ENCODE data around the gene MORN5.
A peak's percentile ranks its signal among the peaks of the same experiment; 100 is the strongest.

Gene MORN5

DNA sequence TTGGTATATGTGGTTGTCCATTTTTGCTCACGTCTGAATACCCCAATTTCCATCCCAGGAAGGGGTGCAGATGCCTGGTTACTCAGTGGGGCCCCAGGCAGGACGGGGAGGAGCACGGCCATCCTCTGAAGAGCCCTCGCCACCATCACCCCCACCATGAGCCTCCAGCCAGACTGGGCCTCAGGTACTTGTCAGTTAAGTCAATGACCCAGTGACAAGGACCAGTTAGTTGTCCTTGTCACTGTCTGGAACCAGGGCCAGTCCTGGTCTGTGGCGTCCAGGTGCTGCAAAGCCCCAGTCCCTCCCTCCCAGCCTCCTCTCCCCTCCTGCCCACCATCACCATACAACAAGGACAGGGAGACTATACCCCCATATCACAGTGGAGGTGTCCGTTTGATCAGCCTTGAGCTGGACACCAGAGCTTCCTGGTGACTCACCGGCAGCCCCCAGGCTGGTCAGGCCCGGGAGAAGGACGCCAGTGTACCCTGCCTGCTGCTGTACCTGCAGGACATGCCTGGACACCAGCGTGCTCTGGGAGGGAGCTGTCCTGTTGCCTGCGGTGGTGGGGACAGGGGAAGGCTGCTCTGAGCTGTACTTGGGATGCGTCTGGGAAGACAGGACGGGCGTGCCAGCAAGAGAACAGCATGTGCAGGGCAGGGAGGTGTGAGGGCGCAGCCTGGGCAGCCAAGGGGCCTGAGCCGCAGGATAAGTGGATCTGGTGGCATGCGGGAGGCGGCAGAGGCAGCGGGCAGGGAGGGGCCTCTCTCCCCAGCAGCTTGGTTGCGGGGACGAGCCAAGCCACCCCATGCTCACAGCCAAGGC lies 34.0 kb upstream of the MORN5 start:
- no peak for DNase-seq

DNA sequence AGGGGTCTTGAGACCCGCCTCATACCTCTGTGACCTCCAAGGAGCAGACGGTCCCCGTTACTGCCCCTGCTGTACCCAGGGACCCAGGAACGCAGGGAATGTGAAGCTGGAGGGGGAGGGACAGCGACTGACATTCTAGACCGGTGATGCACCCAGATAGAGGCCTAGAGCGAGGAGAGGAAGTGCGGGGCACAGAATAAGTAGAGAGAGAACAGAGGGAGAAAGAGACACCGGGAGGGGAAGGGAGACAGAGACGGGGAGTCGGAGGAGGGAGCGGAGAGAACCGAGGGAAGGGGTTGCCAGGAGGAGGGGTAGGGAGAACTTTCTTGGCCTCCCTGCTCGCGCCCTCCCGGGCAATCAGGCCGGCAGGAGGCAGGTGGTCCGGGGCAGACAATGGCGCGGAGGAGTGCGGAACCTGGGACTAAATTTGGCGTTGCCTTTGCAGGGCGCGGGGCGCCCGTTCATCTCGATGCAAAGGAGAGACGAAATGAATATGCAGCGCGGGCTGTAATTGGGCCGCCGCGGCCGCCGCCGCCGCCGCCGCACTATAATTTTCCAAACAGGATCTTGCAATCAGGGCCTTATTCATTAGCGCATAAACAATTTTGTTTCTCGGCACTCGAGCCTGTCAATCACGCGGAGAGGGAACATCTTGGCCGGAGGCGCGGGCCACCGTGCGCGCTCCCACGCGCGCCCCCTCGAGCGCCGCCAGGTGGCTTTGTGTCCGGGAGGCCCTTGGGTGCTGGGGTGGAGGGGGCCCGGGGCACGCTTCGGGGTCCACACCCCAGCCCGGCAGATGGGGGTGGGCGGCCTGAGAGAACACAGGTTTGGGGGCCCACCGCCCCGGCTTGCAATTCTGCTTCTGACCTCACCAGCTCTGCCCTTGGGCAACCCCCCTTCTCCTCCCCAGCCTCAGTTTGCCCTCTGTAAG lies 33.1 kb upstream of the MORN5 start:
- peak; percentile 58 for DNase-seq

DNA sequence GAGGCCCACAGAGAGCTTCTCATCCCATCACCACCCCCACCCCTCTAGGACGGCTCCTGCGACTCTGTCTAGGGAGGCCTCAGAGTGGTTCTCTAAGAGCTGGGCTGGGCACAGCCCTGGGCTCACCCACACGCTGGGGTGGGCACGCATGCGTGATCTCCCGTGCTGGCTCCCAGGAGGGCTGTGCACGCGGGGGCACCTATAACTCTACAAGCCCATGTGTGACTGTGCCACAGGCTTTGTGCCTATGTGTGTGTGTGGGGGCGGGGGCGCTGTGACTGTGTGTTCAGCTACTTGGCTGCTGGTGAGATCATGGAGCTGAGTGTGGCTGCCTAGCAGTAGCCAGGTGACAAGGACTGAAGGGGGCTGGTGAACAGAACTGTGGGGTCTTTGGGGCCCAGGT lies 32.3 kb upstream of the MORN5 start:
- DNase-seq: no peak

GRCh38 chr9:122128007-122128968 lies 31.4 kb upstream of the MORN5 start:
- DNase-seq: no peak

- DNase-seq: no peak
Observed at GRCh38 chr9:122128969-122129343, 30.8 kb upstream of the MORN5 start.

- no peak for DNase-seq
Observed at GRCh38 chr9:122129969-122130368, 29.7 kb upstream of the MORN5 start.

DNA sequence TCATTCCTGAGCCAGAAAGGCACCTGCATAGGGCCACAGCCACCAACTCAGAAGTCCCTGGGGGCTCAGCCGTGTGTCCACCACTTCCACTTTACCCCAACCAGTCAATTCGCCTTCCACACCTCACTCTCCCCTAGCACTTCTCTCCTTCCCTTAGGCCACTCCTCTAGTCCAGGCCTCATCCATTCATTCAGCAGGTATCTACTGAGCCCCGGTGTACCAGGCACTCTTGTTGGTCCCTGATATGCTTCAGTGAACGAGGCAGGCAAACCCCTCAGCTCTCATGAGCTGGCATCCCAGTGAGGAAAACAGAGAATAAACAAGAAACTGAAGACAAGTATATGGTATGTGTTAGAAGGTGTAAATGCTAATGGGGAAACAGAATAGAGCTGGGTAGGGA lies 28.9 kb upstream of the MORN5 start:
- no peak for DNase-seq

DNA sequence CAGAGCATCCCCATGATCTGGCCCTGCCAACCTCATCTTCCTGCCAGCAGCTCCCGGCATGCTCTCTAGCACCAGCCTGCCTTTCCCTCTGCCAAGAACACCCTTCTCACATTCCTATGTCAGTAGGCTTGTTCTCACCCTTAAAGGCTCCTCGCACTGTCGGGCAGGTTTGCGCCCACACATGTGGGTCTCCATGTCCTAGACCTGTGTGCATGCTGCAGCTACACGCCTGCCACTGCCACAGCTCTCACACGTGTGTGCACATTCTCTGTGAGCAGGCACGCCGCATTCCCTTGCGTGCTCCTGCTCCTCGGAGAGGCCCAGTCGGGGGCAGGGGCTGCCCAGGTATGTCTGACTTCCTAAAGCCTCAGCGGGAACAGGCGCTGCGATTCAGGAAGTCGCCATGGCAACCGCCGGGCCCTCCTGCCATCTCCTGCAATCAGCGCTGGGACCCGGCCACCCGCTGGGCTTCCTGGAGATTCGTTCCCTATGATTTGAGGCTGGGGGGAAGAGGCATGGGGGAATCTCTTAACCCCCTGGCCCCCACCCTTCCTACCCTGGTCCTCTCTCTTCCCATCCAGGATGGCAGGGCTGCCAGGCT lies 28.2 kb upstream of the MORN5 start:
- DNase-seq: no peak

DNA sequence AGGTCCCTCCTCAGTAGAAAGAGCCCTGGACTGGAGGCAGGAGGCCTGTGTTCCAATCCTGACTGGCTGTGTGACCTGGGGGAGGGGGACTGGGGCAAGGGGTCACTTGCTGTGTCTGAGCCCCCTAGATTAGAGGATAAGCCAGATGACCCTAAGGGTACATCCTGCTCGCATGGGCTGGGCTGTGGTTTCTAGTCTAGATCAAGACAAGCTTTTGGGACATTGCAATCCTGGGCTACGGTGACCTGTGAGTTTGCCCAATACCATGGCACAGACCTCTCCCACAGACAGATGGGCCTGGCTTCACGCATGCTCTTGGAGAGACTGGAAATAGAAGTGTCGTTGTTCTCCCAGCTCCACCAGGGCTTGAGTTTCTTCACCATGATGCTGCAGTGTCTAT lies 27.2 kb upstream of the MORN5 start:
- no peak for DNase-seq

DNA sequence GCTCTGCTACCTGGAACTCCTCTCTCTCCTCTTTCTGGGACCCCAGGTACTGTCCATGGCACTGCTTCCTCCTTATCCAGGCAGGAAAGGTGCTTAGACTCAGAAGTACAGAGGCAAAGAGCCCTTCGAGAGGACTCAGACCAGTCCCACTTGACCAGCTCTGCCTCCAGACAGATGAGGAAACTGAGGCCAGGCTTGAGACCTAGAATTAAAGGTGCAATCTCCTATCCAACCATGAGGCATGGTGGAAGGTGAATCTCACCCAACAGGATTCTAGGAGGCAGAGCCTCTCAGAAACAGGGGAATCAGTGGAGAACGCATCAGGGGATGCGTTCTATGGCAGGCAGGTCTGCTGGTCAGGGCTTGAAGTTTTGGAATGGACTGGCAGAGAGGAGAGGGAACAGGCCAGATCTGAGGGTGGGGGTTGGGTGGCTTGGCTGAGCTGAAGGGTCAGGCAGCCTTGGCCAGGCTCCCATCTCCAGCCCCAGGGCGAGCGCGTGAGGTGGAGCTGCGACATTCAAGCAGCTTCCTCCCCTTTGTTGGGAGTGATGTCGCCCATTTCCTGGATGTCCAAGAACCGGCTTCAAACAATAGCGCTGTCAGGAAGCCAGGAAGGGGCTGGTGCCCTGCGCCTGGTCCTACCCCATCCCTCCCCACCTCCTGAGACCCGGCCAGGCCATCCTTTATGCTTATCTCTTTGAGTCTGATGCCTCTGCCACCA lies 26.3 kb upstream of the MORN5 start:
- DNase-seq: no peak

DNA sequence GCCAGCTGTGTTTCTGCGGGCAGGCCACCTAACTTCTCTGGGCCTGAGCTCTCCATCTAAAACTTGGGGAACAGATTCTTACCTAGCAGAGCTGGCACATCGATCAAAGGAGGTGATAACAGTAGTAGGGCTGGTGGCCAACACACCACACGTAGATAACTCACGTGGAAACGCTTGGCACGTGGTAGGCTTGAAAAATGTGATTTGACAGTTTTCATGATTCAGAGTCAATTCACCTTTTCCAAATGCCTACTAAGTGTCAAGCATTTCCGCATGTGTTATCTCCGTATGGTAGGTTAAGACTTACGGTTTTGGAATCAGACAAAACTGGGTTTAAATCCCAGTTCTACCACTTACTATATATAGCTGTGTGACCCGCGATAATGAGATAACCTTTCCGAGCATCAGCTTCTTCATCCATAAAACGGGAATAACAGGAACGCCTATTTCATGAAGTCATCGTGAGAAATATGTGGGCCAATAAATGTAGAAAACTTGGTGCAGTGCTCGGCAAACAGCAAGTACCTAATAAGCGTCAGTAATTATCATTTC lies 25.6 kb upstream of the MORN5 start:
- no peak for DNase-seq

- no peak for DNase-seq
Observed at GRCh38 chr9:122134822-122135528, 24.7 kb upstream of the MORN5 start.

DNA sequence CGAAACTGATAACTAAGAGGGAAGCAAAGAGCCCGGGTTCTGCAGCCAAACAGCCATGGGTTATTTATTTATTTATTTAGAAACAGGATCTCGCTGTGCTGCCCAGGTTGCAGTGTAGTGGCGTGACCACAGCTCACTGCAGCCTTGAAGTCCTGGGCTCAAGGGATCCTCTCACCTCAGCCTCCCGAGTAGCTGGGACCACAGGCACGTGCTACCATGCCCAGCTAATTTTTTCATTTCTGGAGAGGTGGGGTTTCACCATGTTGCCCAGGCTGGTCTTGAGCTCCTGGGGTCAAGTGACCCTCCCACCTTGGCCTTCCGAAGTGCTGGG lies 24.2 kb upstream of the MORN5 start:
- no peak for DNase-seq

- no peak for DNase-seq
Observed at GRCh38 chr9:122138560-122139268, 21.0 kb upstream of the MORN5 start.

DNA sequence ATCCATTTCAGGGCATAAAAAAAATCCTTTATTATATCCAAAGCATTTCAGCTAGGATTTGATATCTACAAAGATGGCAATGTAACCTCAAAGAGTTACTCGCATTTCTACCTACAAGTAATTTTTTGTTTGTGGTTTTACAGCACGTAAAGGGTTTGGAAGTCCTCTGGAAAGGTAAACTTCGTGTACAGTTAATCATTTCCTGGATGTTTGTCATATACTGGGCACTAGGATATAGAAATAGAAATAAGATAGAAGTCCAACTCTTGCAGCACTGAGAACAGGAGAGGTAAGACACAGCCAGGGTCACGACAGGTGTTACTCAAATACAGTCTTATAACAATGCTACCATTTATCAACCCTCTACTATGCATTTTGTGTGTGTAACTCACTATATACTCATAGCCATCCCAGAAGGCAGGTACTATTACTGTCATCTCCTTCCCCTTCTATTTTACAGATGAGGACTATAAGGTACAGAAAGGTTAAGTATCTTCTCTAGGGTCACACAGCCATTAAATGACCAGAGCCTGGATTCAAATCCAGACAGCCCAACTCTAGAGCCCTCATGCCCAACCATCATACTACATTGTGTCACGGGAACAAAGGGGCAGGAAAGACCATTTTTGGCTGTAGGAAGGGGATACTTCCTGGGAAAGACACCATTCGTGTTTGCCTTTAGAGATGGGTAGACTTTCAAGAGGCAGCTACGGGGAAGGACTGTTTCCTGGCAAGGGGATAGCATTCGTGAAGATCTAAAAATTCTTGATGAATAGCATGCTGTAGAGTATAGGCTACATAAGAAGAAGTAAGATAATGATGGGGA lies 19.1 kb upstream of the MORN5 start:
- DNase-seq: no peak

DNA sequence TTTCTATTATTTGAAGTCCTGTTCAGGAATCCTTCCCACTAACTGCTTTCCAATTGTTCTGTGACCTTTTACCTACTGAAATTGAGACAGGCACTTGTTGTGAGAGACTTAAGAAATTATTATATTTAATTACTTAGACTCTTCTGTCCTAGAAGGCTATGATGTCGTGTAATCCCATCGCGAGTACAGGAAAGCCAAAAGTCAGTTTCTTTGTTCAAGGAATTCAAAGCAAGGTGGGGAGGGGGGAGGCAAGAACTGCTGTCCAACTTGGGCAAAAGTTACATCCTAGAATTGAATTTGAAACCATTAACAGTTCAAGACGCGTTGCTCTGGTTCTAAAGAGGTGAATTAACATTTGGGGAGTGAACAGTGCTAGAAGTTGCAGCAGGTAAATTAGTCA lies 18.0 kb upstream of the MORN5 start:
- no peak for DNase-seq

GRCh38 chr9:122143296-122143695 lies 16.4 kb upstream of the MORN5 start:
- no peak for DNase-seq

DNA sequence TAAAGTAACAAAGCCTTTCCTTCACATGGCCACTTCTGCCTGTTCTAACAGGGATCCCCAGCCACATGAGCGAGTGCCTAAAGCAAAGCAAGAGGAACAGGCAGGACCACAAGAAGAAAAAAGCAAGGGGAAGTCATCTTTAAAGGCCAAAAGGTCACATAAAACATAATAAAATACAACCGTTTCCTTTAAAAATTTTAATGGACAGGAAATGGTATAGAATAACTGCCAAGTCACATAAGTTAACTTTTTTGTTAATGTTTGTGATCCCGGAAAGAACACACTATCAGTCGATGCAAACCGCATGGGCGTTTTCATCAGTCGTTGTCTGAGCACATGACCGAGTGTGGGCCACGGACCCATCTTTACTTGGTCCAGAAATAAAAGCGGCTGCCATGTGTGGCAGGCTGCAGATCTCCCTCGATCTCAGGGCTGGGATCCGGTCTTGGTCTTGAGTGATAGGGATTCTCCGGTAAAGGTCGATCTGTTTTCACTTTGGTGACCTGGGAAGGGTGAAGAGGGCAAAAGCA lies 15.8 kb upstream of the MORN5 start:
- no peak for DNase-seq

Data from kidney glomerular epithelial cell (primary cell).